Lung microvascular endothelial cell (primary cell): ENCODE results near the gene EXOC6B. TPM values are rescaled to one million over a fixed set of nuclear protein-coding genes. Genes with fewer than 3 reads are reported as not detected.

Experiments used
- DNase-seq, 2 donors: peaks; one replicate each; pipeline versions ENCODE4 v3.0.0 to v3.0.0-alpha.2; 2010; ENCODE audit warnings: low read depth in 2 of 2
- total RNA-seq: library from RNA; depleted of rRNA; stranded (reverse); fragments of >200 nt; gene quantifications from 2 replicates; pipeline ENCODE4 v1.2.1, GENCODE V29; 2014

EXOC6B gene
- total RNA-seq, 1 donor from 2014 or later = 16.1 TPM

GRCh38 chr2:72289283-72289682, 536.5 kb downstream of the EXOC6B start:
- no peak for DNase-seq

GRCh38 chr2:72278046-72278445, 547.8 kb downstream of the EXOC6B start:
- peak in 1 of 2 donors; percentile 48 for DNase-seq

- DNase-seq = no peak
Measured at GRCh38 chr2:72276876-72277275, 549.0 kb downstream of the EXOC6B start.

- DNase-seq = no peak
Measured at GRCh38 chr2:72276356-72276755, 549.5 kb downstream of the EXOC6B start.

- no peak for DNase-seq
Measured at GRCh38 chr2:72275084-72275483, 550.7 kb downstream of the EXOC6B start.

- no peak for DNase-seq
Measured at GRCh38 chr2:72274380-72274797, 551.4 kb downstream of the EXOC6B start.

GRCh38 chr2:72273384-72273783, 552.4 kb downstream of the EXOC6B start:
- DNase-seq = no peak

- DNase-seq = peak; percentile 46 to 58
Measured at GRCh38 chr2:72271766-72272641, 553.8 kb downstream of the EXOC6B start.

- no peak for DNase-seq
Measured at GRCh38 chr2:72271276-72271614, 554.6 kb downstream of the EXOC6B start.

GRCh38 chr2:72270556-72271275, 555.1 kb downstream of the EXOC6B start:
- DNase-seq = no peak

- DNase-seq = peak; percentile 2 to 17
Measured at GRCh38 chr2:72263776-72264060, 562.1 kb downstream of the EXOC6B start.

GRCh38 chr2:72263043-72263775, 562.6 kb downstream of the EXOC6B start:
- peak in 1 of 2 donors; percentile 4 for DNase-seq

- no peak for DNase-seq
Measured at GRCh38 chr2:72261076-72261475, 564.8 kb downstream of the EXOC6B start.

GRCh38 chr2:72255540-72255939, 570.3 kb downstream of the EXOC6B start:
- DNase-seq = no peak

GRCh38 chr2:72254831-72255451, 570.9 kb downstream of the EXOC6B start:
- DNase-seq = no peak

GRCh38 chr2:72238311-72238710, 587.5 kb downstream of the EXOC6B start:
- DNase-seq = no peak

- no peak for DNase-seq
Measured at GRCh38 chr2:72237549-72237948, 588.3 kb downstream of the EXOC6B start.

- DNase-seq = peak in 1 of 2 donors; percentile 60
Measured at GRCh38 chr2:72236445-72237067, 589.3 kb downstream of the EXOC6B start.

- no peak for DNase-seq
Measured at GRCh38 chr2:72235497-72236415, 590.1 kb downstream of the EXOC6B start.

GRCh38 chr2:72233211-72233610, 592.6 kb downstream of the EXOC6B start:
- DNase-seq = no peak
